Measurements from ENCODE around the gene SEMA6D.
"Not testable (repeated sequence)": the region's sequence is repeated elsewhere in the genome, so short reads cannot be mapped to it uniquely, and the experiment has no call there.

DNA sequence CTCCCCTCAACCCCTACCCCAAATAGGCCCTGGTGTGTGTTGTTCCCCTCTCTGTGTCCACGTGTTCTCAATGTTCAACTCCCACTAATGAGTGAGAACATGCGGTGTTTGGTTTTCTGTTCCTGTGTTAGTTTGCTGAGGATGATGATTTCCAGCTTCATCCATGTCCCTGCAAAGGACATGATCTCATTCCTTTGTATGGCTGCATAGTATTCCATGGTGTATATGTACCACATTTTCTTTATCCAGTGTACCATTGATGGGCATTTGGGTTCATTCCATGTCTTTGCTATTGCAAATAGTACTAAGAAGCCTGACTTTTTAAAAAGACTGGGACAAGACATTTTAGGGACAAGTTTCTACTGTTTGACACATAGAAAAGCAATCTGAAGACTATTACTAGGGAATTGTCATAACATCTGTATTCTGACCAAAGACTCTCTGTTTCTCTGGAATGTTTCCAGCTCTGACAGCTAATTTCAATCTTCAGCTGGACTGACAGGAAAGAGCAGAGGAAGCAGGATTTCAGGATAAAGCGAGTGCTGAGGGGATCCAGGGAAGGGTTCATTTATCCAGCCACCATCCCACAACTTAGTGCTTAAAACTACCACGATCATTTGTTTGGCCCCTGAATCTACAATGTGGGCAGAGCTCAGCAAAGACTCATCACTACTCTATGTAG is 21.0 kb downstream of the SEMA6D start:
- TF ChIP-seq CTCF (IDR thresholded peaks at IDR 0.05; ENCODE audit: extremely low read depth in 1 of 2, insufficient read depth in 1 of 2, low read depth in 1 of 2, low read length in 2 of 2); JUN (IDR thresholded peaks at IDR 0.05; ENCODE audit: borderline replicate concordance, insufficient read depth, insufficient read length, low read depth); POLR2AphosphoS5 (IDR thresholded peaks at IDR 0.05; ENCODE audit: insufficient read depth, low read depth, low read length); POLR2A (IDR thresholded peaks at IDR 0.05; ENCODE audit: low read depth, low read length); MAX (IDR thresholded peaks at IDR 0.05; ENCODE audit: insufficient read depth, insufficient read length): not testable (repeated sequence)

Measured in endothelial cell of umbilical vein (primary cell).